ENCODE data around the gene TM7SF2. TPM values are rescaled to one million over a fixed set of nuclear protein-coding genes. Genes with fewer than 3 reads are reported as not detected.

Gene TM7SF2
- total and polyA plus RNA-seq, 2 of the 8 experiments (the other 6 are each of a cell fraction or from before 2014, with no cell fraction given): 40.1 to 96.0 TPM

DNA sequence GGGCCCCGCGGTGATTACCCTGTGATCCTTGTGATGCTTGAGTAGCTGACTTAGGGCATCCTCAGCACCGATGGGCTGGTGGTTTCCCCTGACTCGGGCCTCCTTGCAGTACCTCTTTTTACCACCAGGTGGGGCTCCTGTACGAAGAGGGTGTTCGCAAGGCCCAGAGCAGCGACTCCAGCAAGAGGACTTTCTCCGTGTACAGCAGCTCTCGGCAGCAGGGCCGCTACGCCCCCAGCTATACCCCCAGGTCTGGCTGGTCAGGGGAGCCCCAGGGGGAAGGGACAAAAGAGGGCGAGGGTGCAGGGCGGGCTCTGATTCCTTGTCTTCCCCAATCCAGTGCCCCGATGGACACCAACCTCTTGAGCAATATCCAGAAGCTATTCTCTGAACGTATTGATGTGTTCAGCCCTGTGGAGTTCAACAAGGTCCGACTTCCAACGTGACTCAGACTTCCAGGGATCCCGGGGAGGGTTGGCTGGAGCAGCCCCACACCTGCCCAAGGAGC, 1.3 kb upstream of the TM7SF2 start:
- Histone ChIP-seq H3K4me2 (ENCODE audit: insufficient read depth in 1 of 2, low read depth in 2 of 2, low read length in 2 of 2) (peak overlapping the region in 1 of 2 experiments; percentile 41; a peak in 1 of 4 replicates), H3K9ac (replicated peaks in 1 of 4; ENCODE audit: extremely low read depth in 1 of 4, low read depth in 3 of 4, low read length in 3 of 4) (no peak overlapping the region)
- FAIRE-seq: peak; percentile 94

More for the DNA sequence above, 1.3 kb upstream of the TM7SF2 start:
- no peaks in the 10 kb centered on the region for H3K27me3 ChIP-seq (replicated peaks in 1 of 4; ENCODE audit: control insufficient read depth in 3 of 4, extremely low read depth in 1 of 4, insufficient read depth in 3 of 4, low read length in 3 of 4)
- H2AFZ ChIP-seq (ENCODE audit: low read length): no peak overlapping the region
- no peak overlapping the region for H4K8ac ChIP-seq (ENCODE audit: extremely low read depth, insufficient read depth, low read length)
- no peak overlapping the region for H2BK12ac ChIP-seq (ENCODE audit: low read depth, low read length)
- H3K23ac ChIP-seq (ENCODE audit: insufficient read length): no peak overlapping the region
- ChIA-PET CTCF (ENCODE audit: partially characterized antibody) (interaction anchor here (0.5 to 7.9 kb wide), 48 partner anchors 7 to 323 kb away, joined by 3 to 85 read pairs (median 3); partner anchors contain the start of genes FAU, MAJIN, MRPL49 and SNX15), POLR2A (ENCODE audit: partially characterized antibody) (interaction anchor here (0.6 to 17.4 kb wide), 16 partner anchors 8 to 387 kb away, joined by 3 to 305 read pairs (median 7); partner anchors contain the start of genes ARL2, CDCA5, FAU and MRPL49)
- H3K36me3 ChIP-seq (ENCODE audit: control insufficient read depth in 2 of 4, insufficient read depth in 4 of 4, low read length in 3 of 4): peaks cover 0 to 13% (median 0%) of the 10 kb centered on the region in 4 experiments; a peak in 1 of 8 replicates
- no peak overlapping the region for H3K27ac ChIP-seq (ENCODE audit: low read depth, low read length)
- H2BK20ac ChIP-seq (ENCODE audit: low read length): no peak overlapping the region
- H4K20me1 ChIP-seq (replicated peaks in 1 of 2; ENCODE audit: control insufficient read depth in 1 of 2, insufficient read depth in 2 of 2, low read length in 2 of 2): peaks cover 0 to 19% of the 10 kb centered on the region in 2 experiments
- H4K91ac ChIP-seq (replicated peaks; ENCODE audit: insufficient read length, low read length): no peak overlapping the region
- H2AK5ac ChIP-seq (ENCODE audit: low read depth, low read length): no peak overlapping the region
- H2BK120ac ChIP-seq (replicated peaks; ENCODE audit: low read depth, low read length): no peak overlapping the region
- peaks cover 2 to 18% (median 12%) of the 10 kb centered on the region in 4 experiments for H3K4me1 ChIP-seq (replicated peaks in 1 of 4; ENCODE audit: control insufficient read depth in 3 of 4, insufficient read depth in 4 of 4, low read length in 3 of 4)
- H3K4me3 ChIP-seq (ENCODE audit: extremely low read depth in 1 of 4, insufficient read depth in 2 of 4, low read depth in 3 of 4, low read length in 4 of 4): no peak overlapping the region
- no peak overlapping the region for H2BK15ac ChIP-seq (ENCODE audit: low read length)
- peak; percentile 84 to 100 for DNase-seq (ENCODE audit: low read depth in 1 of 2, low spot score in 2 of 2)
- peaks cover 7% of the 10 kb centered on the region; the same call in 1 of the 2 replicates for H3K79me1 ChIP-seq (ENCODE audit: low read depth, low read length)
- no peaks in the 10 kb centered on the region for H3K9me3 ChIP-seq (ENCODE audit: insufficient read depth in 2 of 2, low read depth in 1 of 2, low read length in 1 of 2)
- H3K23me2 ChIP-seq (ENCODE audit: low read depth, low read length): peaks cover 12% of the 10 kb centered on the region; the same call in 1 of the 2 replicates
- no peak overlapping the region for H3K56ac ChIP-seq (replicated peaks; ENCODE audit: insufficient read length, low read depth, low read length)
- no peak overlapping the region for H3K14ac ChIP-seq (ENCODE audit: insufficient read length)
- no peak overlapping the region for H3K4ac ChIP-seq (replicated peaks; ENCODE audit: insufficient read length, low read depth, low read length)
- H2BK5ac ChIP-seq (ENCODE audit: low read depth, low read length): no peak overlapping the region
- H3K79me2 ChIP-seq (ENCODE audit: control insufficient read depth in 1 of 2, insufficient read depth in 2 of 2, low read length in 2 of 2): no peaks in the 10 kb centered on the region
- 32% methylated on average over 17 of the region's 18 CpGs; no CpG with 5 or more reads in 1 of the 2 experiments for WGBS, 2 experiments (ENCODE audit: extremely low coverage in 1 of 2, insufficient coverage in 1 of 2, insufficient read length in 1 of 2, insufficient replicate concordance in 2 of 2, low coverage in 1 of 2, low lambda C conversion rate in 2 of 2, missing lambda C conversion rate in 1 of 2)
- no peak overlapping the region for H4K5ac ChIP-seq (ENCODE audit: insufficient read length, low read depth, low read length)
- no peak overlapping the region for H3K18ac ChIP-seq (ENCODE audit: extremely low read depth, low read length)
